HL-60 (cell line): ENCODE measurements around the gene PDLIM5.

Source experiments
- DNase-seq, 2 experiments: peaks; one replicate each; pipeline ENCODE4 v3.0.0-alpha.2; 2010 to 2020; ENCODE audit warnings: low read depth in 1 of 2, low spot score in 1 of 2
- H3K27ac ChIP-seq: fragments of 250-450 bp; sonication (Bioruptor Pico); replicated peaks from 2 replicates; pipeline ENCODE4 v1.5.1; 2020; ENCODE audit warnings: mild to moderate bottlenecking, moderate library complexity
- H3K27me3 ChIP-seq: fragments of 250-450 bp; sonication (Bioruptor Pico); 2 replicates; pipeline ENCODE4 v1.5.1; 2021; ENCODE audit warnings: mild to moderate bottlenecking, moderate library complexity; ENCODE audit not compliant: insufficient read depth, poor library complexity, severe bottlenecking
- H3K4me3 ChIP-seq: replicated peaks from 2 replicates; pipeline ENCODE4 v1.5.1; 2011; ENCODE audit warnings: mild to moderate bottlenecking, control low read depth, low read length; ENCODE audit not compliant: insufficient read depth
- GABPA ChIP-seq: IDR thresholded peaks from 2 replicates; pipeline ENCODE4 v1.6.1; 2012; ENCODE audit warnings: low read depth
- POLR2AphosphoS5 ChIP-seq: IDR thresholded peaks from 2 replicates; pipeline ENCODE4 v1.6.1; 2012; ENCODE audit warnings: low read depth
- SPI1 ChIP-seq: IDR thresholded peaks from 2 replicates; pipeline ENCODE4 v1.6.1; 2012; ENCODE audit warnings: low read depth, mild to moderate bottlenecking, borderline replicate concordance
- TF ChIP-seq, protein P1 (sequence below): IDR thresholded peaks from one replicate; pipeline ENCODE4 v1.5.1; 2011; ENCODE audit warnings: low read length, control low read depth, inconsistent platforms; ENCODE audit not compliant: insufficient read depth
- TF ChIP-seq, protein P2 (sequence below): IDR thresholded peaks from 2 replicates; pipeline ENCODE4 v1.6.1; 2012; ENCODE audit warnings: low read depth; ENCODE audit not compliant: insufficient replicate concordance

Gene PDLIM5

DNA sequence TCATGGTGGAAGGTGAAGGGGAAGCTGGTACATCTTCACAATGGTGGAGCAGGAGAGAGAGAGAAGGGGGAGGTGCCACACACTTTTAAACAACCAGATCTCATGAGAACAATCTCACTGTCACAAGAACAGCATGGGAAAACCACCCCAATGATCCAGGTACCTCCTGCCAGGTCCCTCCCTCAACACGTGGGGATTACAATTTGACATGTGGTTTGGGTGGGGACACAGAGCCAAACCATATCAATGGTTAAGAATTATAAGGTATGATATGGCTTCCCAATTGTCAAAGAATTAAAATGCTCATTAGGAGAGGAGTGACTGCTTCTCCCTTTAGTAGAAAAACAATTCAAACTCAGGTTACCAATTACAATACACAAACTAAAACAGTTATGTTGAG lies 143.3 kb downstream of the PDLIM5 start:
- H3K4me3 ChIP-seq = no peak overlapping the region
- H3K27me3 ChIP-seq = no peaks in the 10 kb centered on the region
- H3K27ac ChIP-seq = no peak overlapping the region
- no peak for DNase-seq
- TF ChIP-seq, protein P1, sequence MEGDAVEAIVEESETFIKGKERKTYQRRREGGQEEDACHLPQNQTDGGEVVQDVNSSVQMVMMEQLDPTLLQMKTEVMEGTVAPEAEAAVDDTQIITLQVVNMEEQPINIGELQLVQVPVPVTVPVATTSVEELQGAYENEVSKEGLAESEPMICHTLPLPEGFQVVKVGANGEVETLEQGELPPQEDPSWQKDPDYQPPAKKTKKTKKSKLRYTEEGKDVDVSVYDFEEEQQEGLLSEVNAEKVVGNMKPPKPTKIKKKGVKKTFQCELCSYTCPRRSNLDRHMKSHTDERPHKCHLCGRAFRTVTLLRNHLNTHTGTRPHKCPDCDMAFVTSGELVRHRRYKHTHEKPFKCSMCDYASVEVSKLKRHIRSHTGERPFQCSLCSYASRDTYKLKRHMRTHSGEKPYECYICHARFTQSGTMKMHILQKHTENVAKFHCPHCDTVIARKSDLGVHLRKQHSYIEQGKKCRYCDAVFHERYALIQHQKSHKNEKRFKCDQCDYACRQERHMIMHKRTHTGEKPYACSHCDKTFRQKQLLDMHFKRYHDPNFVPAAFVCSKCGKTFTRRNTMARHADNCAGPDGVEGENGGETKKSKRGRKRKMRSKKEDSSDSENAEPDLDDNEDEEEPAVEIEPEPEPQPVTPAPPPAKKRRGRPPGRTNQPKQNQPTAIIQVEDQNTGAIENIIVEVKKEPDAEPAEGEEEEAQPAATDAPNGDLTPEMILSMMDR = no peak

DNA sequence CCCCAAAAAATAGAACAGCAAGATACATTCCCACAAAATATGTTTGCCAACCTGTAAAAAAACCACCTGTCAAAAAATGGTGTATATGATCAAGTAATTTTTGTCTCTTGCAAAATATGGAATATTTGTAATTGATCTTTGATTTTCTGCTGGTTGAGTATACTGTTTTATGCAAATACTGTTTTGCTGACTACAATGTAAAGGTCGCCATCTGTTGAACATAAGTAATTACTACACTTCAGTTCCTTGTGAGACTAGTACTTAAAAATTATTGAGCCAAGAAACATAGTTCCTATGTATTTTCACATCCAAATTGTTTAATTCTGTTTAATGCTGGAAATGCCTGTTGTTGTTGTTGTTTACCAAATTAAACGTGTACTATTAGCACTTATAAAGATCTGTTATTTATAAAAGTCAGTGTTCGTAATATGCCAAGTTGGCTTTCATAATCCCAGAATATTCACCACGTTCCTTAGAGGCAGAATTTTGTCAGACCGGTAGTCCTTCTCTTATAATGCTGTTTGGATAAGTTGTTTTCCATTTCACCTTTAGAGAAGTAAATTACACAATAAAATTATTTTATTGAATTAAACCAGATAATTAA lies 144.2 kb downstream of the PDLIM5 start:
- Histone ChIP-seq H3K27me3 (no peaks in the 10 kb centered on the region), H3K27ac (no peak overlapping the region), H3K4me3 (no peak overlapping the region)
- TF ChIP-seq SPI1 = no peak
- no peak for TF ChIP-seq POLR2AphosphoS5
- TF ChIP-seq, protein P1 = peak; percentile 28
- TF ChIP-seq, protein P2, sequence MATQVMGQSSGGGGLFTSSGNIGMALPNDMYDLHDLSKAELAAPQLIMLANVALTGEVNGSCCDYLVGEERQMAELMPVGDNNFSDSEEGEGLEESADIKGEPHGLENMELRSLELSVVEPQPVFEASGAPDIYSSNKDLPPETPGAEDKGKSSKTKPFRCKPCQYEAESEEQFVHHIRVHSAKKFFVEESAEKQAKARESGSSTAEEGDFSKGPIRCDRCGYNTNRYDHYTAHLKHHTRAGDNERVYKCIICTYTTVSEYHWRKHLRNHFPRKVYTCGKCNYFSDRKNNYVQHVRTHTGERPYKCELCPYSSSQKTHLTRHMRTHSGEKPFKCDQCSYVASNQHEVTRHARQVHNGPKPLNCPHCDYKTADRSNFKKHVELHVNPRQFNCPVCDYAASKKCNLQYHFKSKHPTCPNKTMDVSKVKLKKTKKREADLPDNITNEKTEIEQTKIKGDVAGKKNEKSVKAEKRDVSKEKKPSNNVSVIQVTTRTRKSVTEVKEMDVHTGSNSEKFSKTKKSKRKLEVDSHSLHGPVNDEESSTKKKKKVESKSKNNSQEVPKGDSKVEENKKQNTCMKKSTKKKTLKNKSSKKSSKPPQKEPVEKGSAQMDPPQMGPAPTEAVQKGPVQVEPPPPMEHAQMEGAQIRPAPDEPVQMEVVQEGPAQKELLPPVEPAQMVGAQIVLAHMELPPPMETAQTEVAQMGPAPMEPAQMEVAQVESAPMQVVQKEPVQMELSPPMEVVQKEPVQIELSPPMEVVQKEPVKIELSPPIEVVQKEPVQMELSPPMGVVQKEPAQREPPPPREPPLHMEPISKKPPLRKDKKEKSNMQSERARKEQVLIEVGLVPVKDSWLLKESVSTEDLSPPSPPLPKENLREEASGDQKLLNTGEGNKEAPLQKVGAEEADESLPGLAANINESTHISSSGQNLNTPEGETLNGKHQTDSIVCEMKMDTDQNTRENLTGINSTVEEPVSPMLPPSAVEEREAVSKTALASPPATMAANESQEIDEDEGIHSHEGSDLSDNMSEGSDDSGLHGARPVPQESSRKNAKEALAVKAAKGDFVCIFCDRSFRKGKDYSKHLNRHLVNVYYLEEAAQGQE = no peak
- TF ChIP-seq GABPA = no peak
- no peak for DNase-seq

DNA sequence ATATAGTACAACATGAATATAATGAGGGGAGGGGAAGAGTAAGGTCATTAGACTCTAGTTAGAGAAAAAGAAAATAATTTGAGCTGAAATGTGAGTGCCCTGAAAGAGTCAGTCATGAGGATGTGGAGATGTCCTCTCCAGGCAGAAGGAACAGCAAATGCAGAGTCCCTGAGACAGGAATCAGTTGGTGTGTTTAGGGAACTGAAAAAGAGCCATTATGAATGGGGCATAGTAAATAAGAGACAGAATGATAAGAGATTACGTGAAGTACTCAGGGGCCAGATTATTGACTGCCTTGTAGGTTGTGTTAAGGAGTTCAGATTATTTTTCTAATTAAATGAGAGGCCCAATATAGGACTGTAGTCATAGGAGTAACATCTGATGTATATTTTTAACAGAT lies 147.0 kb downstream of the PDLIM5 start:
- no peak for DNase-seq
- Histone ChIP-seq H3K4me3 (no peak overlapping the region), H3K27ac (no peak overlapping the region), H3K27me3 (no peaks in the 10 kb centered on the region)
- no peak for TF ChIP-seq GABPA
- no peak for TF ChIP-seq SPI1
- TF ChIP-seq, protein P2 = no peak
- TF ChIP-seq, protein P1 = no peak
- TF ChIP-seq POLR2AphosphoS5 = no peak

DNA sequence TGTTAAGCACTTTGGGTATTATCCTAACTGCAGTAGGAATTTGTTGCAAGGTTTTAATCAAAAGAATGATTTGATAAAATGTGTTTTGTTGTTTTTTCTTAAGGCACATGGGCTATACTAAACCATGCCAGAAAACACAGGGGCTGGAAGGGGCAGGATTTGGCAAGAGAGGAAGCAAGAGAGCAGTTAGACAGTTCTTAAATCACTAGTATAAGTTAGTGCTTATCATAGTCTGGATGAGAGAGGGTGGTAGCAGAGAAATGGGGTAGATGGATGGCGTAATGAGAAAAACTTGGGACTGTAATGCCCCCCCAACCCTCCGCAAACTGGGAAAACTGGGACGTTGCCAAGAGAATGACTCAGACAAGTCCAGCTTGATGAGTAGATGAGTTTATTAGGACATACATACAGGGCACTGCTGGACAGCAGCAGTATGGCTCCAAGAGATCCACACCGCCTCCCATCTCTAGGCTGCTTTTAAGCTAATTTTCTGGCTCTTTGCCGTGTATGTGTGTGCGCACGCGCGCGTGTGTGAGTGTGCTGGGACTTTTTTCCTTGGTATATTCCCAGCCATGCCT lies 151.5 kb downstream of the PDLIM5 start:
- no peaks in the 10 kb centered on the region for H3K27me3 ChIP-seq
- no peak for DNase-seq
- H3K27ac ChIP-seq = no peak overlapping the region
- H3K4me3 ChIP-seq = no peak overlapping the region
- TF ChIP-seq, protein P2 = peak; percentile 26
- TF ChIP-seq SPI1 (no peak), POLR2AphosphoS5 (no peak), GABPA (no peak)
- TF ChIP-seq, protein P1 = no peak
